ENCODE results near the gene BRF1.

Gene BRF1

GRCh38 chr14:105165134-105165704, 135.6 kb downstream of the BRF1 start:
- Histone ChIP-seq H3K36me3 (ENCODE audit: insufficient read depth, low read length) (no peaks in the 10 kb centered on the region), H3K9ac (ENCODE audit: insufficient read length) (no peak overlapping the region), H3K4me3 (no peak overlapping the region), H3K9me3 (ENCODE audit: low read depth, low read length) (no peaks in the 10 kb centered on the region), H3K27ac (no peak overlapping the region)
- no peak for DNase-seq (ENCODE audit: low read depth, low spot score)
- TF ChIP-seq EZH2 (IDR thresholded peaks at IDR 0.05) (no peak), FOXP2 (optimal IDR thresholded peaks at IDR 0.05; ENCODE audit: control extremely low read depth, extremely low read length, insufficient read depth) (no peak), POLR2AphosphoS5 (IDR thresholded peaks at IDR 0.05; ENCODE audit: borderline replicate concordance, low read depth, low read length) (no peak)

GRCh38 chr14:105163040-105163742, 137.6 kb downstream of the BRF1 start:
- H3K9ac ChIP-seq (ENCODE audit: insufficient read length) = no peak overlapping the region
- no peaks in the 10 kb centered on the region for H3K9me3 ChIP-seq (ENCODE audit: low read depth, low read length)
- TF ChIP-seq EZH2 (IDR thresholded peaks at IDR 0.05) (no peak), POLR2AphosphoS5 (IDR thresholded peaks at IDR 0.05; ENCODE audit: borderline replicate concordance, low read depth, low read length) (no peak), FOXP2 (optimal IDR thresholded peaks at IDR 0.05; ENCODE audit: control extremely low read depth, extremely low read length, insufficient read depth) (no peak)
- no peak for DNase-seq (ENCODE audit: low read depth, low spot score)
- H3K27ac ChIP-seq = no peak overlapping the region
- H3K4me3 ChIP-seq = no peak overlapping the region
- no peaks in the 10 kb centered on the region for H3K36me3 ChIP-seq (ENCODE audit: insufficient read depth, low read length)

GRCh38 chr14:105162669-105162979, 138.2 kb downstream of the BRF1 start:
- H3K9me3 ChIP-seq (ENCODE audit: low read depth, low read length) = no peaks in the 10 kb centered on the region
- TF ChIP-seq POLR2AphosphoS5 (IDR thresholded peaks at IDR 0.05; ENCODE audit: borderline replicate concordance, low read depth, low read length) (no peak), FOXP2 (optimal IDR thresholded peaks at IDR 0.05; ENCODE audit: control extremely low read depth, extremely low read length, insufficient read depth) (no peak), EZH2 (IDR thresholded peaks at IDR 0.05) (no peak)
- no peak for DNase-seq (ENCODE audit: low read depth, low spot score)
- no peak overlapping the region for H3K27ac ChIP-seq
- H3K9ac ChIP-seq (ENCODE audit: insufficient read length) = no peak overlapping the region
- H3K4me3 ChIP-seq = no peak overlapping the region
- H3K36me3 ChIP-seq (ENCODE audit: insufficient read depth, low read length) = no peaks in the 10 kb centered on the region

- Histone ChIP-seq H3K27ac (no peak overlapping the region), H3K9ac (ENCODE audit: insufficient read length) (no peak overlapping the region), H3K4me3 (no peak overlapping the region), H3K9me3 (ENCODE audit: low read depth, low read length) (no peaks in the 10 kb centered on the region), H3K36me3 (ENCODE audit: insufficient read depth, low read length) (no peaks in the 10 kb centered on the region)
- DNase-seq (ENCODE audit: low read depth, low spot score) = no peak
- TF ChIP-seq FOXP2 (optimal IDR thresholded peaks at IDR 0.05; ENCODE audit: control extremely low read depth, extremely low read length, insufficient read depth) (no peak), EZH2 (IDR thresholded peaks at IDR 0.05) (no peak), POLR2AphosphoS5 (IDR thresholded peaks at IDR 0.05; ENCODE audit: borderline replicate concordance, low read depth, low read length) (no peak)
Measured at GRCh38 chr14:105161964-105162668, 138.7 kb downstream of the BRF1 start.

- no peak for DNase-seq (ENCODE audit: low read depth, low spot score)
- Histone ChIP-seq H3K4me3 (no peak overlapping the region), H3K27ac (no peak overlapping the region), H3K9ac (ENCODE audit: insufficient read length) (no peak overlapping the region), H3K9me3 (ENCODE audit: low read depth, low read length) (no peaks in the 10 kb centered on the region), H3K36me3 (ENCODE audit: insufficient read depth, low read length) (no peaks in the 10 kb centered on the region)
- TF ChIP-seq POLR2AphosphoS5 (IDR thresholded peaks at IDR 0.05; ENCODE audit: borderline replicate concordance, low read depth, low read length) (no peak), EZH2 (IDR thresholded peaks at IDR 0.05) (no peak), FOXP2 (optimal IDR thresholded peaks at IDR 0.05; ENCODE audit: control extremely low read depth, extremely low read length, insufficient read depth) (no peak)
Measured at GRCh38 chr14:105161309-105161708, 139.5 kb downstream of the BRF1 start.

- Histone ChIP-seq H3K27ac (no peak overlapping the region), H3K36me3 (ENCODE audit: insufficient read depth, low read length) (no peaks in the 10 kb centered on the region), H3K9me3 (ENCODE audit: low read depth, low read length) (no peaks in the 10 kb centered on the region), H3K4me3 (no peak overlapping the region), H3K9ac (ENCODE audit: insufficient read length) (no peak overlapping the region)
- TF ChIP-seq FOXP2 (optimal IDR thresholded peaks at IDR 0.05; ENCODE audit: control extremely low read depth, extremely low read length, insufficient read depth) = no peak
- TF ChIP-seq POLR2AphosphoS5 (IDR thresholded peaks at IDR 0.05; ENCODE audit: borderline replicate concordance, low read depth, low read length) = no peak
- TF ChIP-seq EZH2 (IDR thresholded peaks at IDR 0.05) = no peak
- no peak for DNase-seq (ENCODE audit: low read depth, low spot score)
Measured at GRCh38 chr14:105160776-105161175, 140.0 kb downstream of the BRF1 start.

- no peaks in the 10 kb centered on the region for H3K36me3 ChIP-seq (ENCODE audit: insufficient read depth, low read length)
- no peak overlapping the region for H3K9ac ChIP-seq (ENCODE audit: insufficient read length)
- no peak overlapping the region for H3K27ac ChIP-seq
- no peak for DNase-seq (ENCODE audit: low read depth, low spot score)
- TF ChIP-seq EZH2 (IDR thresholded peaks at IDR 0.05) (no peak), FOXP2 (optimal IDR thresholded peaks at IDR 0.05; ENCODE audit: control extremely low read depth, extremely low read length, insufficient read depth) (no peak), POLR2AphosphoS5 (IDR thresholded peaks at IDR 0.05; ENCODE audit: borderline replicate concordance, low read depth, low read length) (no peak)
- no peak overlapping the region for H3K4me3 ChIP-seq
- no peaks in the 10 kb centered on the region for H3K9me3 ChIP-seq (ENCODE audit: low read depth, low read length)
Measured at GRCh38 chr14:105159344-105159743, 141.5 kb downstream of the BRF1 start.

Data from SK-N-MC (cell line).